NOMO-1 (cell line): Measurements from ENCODE around the gene UBAC2.
A peak's percentile ranks its signal among the peaks of the same experiment; 100 is the strongest.

ENCODE experiments used
- DNase-seq, 2 experiments: peaks; one replicate each; lab custom pipeline; 2025; ENCODE audit not compliant: unreplicated experiment in 2 of 2; lab: John Stamatoyannopoulos, UW

The UBAC2 gene

GRCh38 chr13:99370481-99371275 lies 170.0 kb downstream of the UBAC2 start:
- DNase-seq, result no peak

GRCh38 chr13:99371956-99372355 lies 171.3 kb downstream of the UBAC2 start:
- DNase-seq, result no peak

- DNase-seq, result no peak
Observed at GRCh38 chr13:99373436-99373835, 172.8 kb downstream of the UBAC2 start.

GRCh38 chr13:99374169-99374991 lies 173.7 kb downstream of the UBAC2 start:
- no peak for DNase-seq

- peak; percentile 63 to 89 for DNase-seq
Observed at GRCh38 chr13:99374994-99375737, 174.5 kb downstream of the UBAC2 start.

- no peak for DNase-seq
Observed at GRCh38 chr13:99375738-99376080, 175.1 kb downstream of the UBAC2 start.

GRCh38 chr13:99376132-99376531 lies 175.5 kb downstream of the UBAC2 start:
- no peak for DNase-seq

- no peak for DNase-seq
Observed at GRCh38 chr13:99376924-99377323, 176.3 kb downstream of the UBAC2 start.

GRCh38 chr13:99377641-99378040 lies 177.0 kb downstream of the UBAC2 start:
- no peak for DNase-seq

- DNase-seq, result no peak
Observed at GRCh38 chr13:99378985-99379733, 178.5 kb downstream of the UBAC2 start.

GRCh38 chr13:99379856-99380801 lies 179.5 kb downstream of the UBAC2 start:
- DNase-seq, result no peak

GRCh38 chr13:99380921-99381645 lies 180.4 kb downstream of the UBAC2 start:
- no peak for DNase-seq

GRCh38 chr13:99381766-99382165 lies 181.1 kb downstream of the UBAC2 start:
- DNase-seq, result no peak

- no peak for DNase-seq
Observed at GRCh38 chr13:99382428-99383133, 181.9 kb downstream of the UBAC2 start.

GRCh38 chr13:99383511-99383921 lies 182.9 kb downstream of the UBAC2 start:
- no peak for DNase-seq

- DNase-seq, result no peak
Observed at GRCh38 chr13:99383946-99384345, 183.3 kb downstream of the UBAC2 start.

- no peak for DNase-seq
Observed at GRCh38 chr13:99384468-99384867, 183.8 kb downstream of the UBAC2 start.

GRCh38 chr13:99385161-99385560 lies 184.5 kb downstream of the UBAC2 start:
- no peak for DNase-seq
